Measurements from ENCODE around the gene IGFBP4. TPM values are rescaled to one million over a fixed set of nuclear protein-coding genes. Genes with fewer than 3 reads are reported as not detected.

IGFBP4 gene
- total RNA-seq, 1 donor from 2014 or later, result 56.7 TPM

- no peaks in the 10 kb centered on the region for H3K4me1 Mint-ChIP-seq
- no peaks in the 10 kb centered on the region for H3K36me3 Mint-ChIP-seq (ENCODE audit: low read depth)
- TF ChIP-seq, protein P1, sequence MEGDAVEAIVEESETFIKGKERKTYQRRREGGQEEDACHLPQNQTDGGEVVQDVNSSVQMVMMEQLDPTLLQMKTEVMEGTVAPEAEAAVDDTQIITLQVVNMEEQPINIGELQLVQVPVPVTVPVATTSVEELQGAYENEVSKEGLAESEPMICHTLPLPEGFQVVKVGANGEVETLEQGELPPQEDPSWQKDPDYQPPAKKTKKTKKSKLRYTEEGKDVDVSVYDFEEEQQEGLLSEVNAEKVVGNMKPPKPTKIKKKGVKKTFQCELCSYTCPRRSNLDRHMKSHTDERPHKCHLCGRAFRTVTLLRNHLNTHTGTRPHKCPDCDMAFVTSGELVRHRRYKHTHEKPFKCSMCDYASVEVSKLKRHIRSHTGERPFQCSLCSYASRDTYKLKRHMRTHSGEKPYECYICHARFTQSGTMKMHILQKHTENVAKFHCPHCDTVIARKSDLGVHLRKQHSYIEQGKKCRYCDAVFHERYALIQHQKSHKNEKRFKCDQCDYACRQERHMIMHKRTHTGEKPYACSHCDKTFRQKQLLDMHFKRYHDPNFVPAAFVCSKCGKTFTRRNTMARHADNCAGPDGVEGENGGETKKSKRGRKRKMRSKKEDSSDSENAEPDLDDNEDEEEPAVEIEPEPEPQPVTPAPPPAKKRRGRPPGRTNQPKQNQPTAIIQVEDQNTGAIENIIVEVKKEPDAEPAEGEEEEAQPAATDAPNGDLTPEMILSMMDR (conservative IDR thresholded peaks at IDR 0.05), result peak; percentile 52
- DNase-seq (ENCODE audit: low read depth, low spot score), result no peak
- H3K27ac Mint-ChIP-seq (ENCODE audit: unreplicated experiment), result peak overlapping the region; percentile 43
- H3K9me3 Mint-ChIP-seq, result no peaks in the 10 kb centered on the region
- no peaks in the 10 kb centered on the region for H3K27me3 Mint-ChIP-seq (ENCODE audit: low read depth)
- no peak overlapping the region for H3K4me3 Mint-ChIP-seq
Measured at GRCh38 chr17:40433551-40434415, 9.5 kb upstream of the IGFBP4 start.

DNA sequence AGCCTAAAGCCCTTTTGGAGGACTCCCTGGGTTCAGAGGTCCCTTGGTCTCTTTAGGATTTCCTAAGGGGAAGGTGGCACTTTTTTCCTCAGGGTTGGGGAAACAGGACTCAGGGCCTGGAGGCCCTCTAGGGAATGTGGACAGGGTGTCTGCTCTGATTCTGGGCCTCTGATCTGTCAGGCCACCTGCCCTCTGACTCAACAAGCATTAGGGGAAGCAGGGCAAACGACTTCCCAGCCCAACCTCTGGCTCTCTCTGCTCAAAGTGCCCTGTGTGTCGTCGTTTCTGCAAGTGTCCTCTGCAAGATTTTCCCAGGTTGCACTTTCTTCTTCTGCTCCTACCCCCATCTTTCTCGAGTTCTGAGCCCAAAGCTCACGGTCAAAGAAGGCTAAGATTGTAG lies 6.6 kb upstream of the IGFBP4 start:
- no peak overlapping the region for H3K27ac Mint-ChIP-seq (ENCODE audit: unreplicated experiment)
- DNase-seq (ENCODE audit: low read depth, low spot score), result no peak
- TF ChIP-seq, protein P1 (conservative IDR thresholded peaks at IDR 0.05), result no peak
- H3K4me3 Mint-ChIP-seq, result no peak overlapping the region
- no peaks in the 10 kb centered on the region for H3K4me1 Mint-ChIP-seq
- H3K9me3 Mint-ChIP-seq, result no peaks in the 10 kb centered on the region
- H3K36me3 Mint-ChIP-seq (ENCODE audit: low read depth), result no peaks in the 10 kb centered on the region
- H3K27me3 Mint-ChIP-seq (ENCODE audit: low read depth), result peaks cover 2% of the 10 kb centered on the region

- H3K36me3 Mint-ChIP-seq (ENCODE audit: low read depth), result no peaks in the 10 kb centered on the region
- no peaks in the 10 kb centered on the region for H3K9me3 Mint-ChIP-seq
- H3K4me3 Mint-ChIP-seq, result no peak overlapping the region
- peaks cover 2% of the 10 kb centered on the region for H3K27me3 Mint-ChIP-seq (ENCODE audit: low read depth)
- H3K27ac Mint-ChIP-seq (ENCODE audit: unreplicated experiment), result no peak overlapping the region
- H3K4me1 Mint-ChIP-seq, result no peaks in the 10 kb centered on the region
- no peak for DNase-seq (ENCODE audit: low read depth, low spot score)
- TF ChIP-seq, protein P1 (conservative IDR thresholded peaks at IDR 0.05), result no peak
Measured at GRCh38 chr17:40437095-40437732, 6.0 kb upstream of the IGFBP4 start.

GRCh38 chr17:40440166-40440565 lies 3.1 kb upstream of the IGFBP4 start:
- DNase-seq (ENCODE audit: low read depth, low spot score), result no peak

DNA sequence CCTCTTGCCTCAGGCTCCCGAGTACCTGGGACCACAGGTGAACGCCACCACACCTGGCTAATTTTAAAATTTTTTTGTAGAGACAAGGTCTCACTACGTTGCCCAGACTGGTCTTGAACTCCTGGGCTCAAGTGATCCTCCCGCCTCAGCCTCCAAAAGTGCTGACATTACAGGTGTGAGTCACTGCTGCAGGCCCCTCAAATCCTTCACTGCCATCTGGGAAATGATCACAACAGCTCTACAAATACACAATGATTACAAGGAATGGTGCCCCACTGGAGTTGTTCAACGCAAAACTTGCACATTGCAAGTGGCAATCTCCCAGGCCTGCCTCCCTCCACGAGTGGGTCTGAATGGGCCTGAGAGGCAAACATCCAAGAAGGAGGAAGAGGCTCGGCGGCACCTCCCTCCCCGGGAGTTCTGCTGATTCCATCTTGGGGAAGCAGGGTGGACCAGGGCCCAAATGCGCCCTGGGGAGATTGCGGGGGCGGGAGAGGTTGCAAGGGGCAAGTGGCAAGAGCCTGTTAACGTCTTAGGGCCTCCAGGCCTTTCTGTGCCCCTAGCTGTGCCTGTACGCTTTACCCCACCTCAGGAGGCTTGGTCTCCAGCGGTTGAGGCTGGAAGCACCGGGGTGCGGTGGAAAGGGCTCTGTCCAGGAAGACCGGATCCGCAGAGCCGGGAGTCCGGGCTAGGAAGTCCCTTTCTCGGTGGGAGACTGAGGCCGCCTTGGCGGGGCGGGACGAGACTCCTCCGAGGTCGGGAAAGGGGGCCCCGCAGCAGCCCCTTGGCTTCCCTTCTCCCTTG lies 656 bp upstream of the IGFBP4 start:
- Mint-ChIP-seq H3K27me3 (ENCODE audit: low read depth) (peaks cover 8% of the 10 kb centered on the region), H3K4me3 (peak overlapping the region; percentile 68), H3K4me1 (peaks cover 24% of the 10 kb centered on the region), H3K36me3 (ENCODE audit: low read depth) (no peaks in the 10 kb centered on the region), H3K9me3 (no peaks in the 10 kb centered on the region), H3K27ac (ENCODE audit: unreplicated experiment) (no peak overlapping the region)
- no peak for DNase-seq (ENCODE audit: low read depth, low spot score)
- TF ChIP-seq, protein P1 (conservative IDR thresholded peaks at IDR 0.05), result no peak

More at GRCh38 chr17:40440166-40440565, 3.1 kb upstream of the IGFBP4 start:
- Mint-ChIP-seq H3K4me3 (no peak overlapping the region), H3K36me3 (ENCODE audit: low read depth) (no peaks in the 10 kb centered on the region), H3K27ac (ENCODE audit: unreplicated experiment) (no peak overlapping the region), H3K27me3 (ENCODE audit: low read depth) (peaks cover 8% of the 10 kb centered on the region), H3K9me3 (no peaks in the 10 kb centered on the region), H3K4me1 (peaks cover 18% of the 10 kb centered on the region)
- TF ChIP-seq, protein P1 (conservative IDR thresholded peaks at IDR 0.05), result no peak

Measured in neural crest cell (in vitro differentiated cells).